ENCODE results near the gene TUBGCP4. TPM values are rescaled to one million over a fixed set of nuclear protein-coding genes. Genes with fewer than 3 reads are reported as not detected.

The TUBGCP4 gene
- total and polyA plus RNA-seq, 2 of the 4 experiments (the other 2 are of a cell fraction), result 7.9 to 12.7 TPM

DNA sequence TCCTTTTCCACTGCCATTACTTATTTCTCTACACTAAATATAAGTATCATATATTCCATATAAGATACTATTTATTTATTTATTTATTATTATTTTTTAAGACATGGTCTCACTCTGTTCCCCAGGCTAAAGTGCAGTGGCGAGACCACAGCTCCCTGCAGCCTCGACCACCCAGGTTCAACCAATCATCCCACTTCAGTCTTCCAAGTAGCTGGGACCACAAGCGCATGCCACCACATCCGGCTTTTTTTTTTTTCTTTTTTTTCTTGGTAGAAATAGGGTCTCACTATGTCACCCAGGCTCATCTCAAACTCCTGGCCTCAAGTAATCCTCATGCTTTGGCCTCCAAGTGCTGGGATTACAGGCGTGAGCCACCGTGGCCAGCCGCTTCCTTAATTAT is 65.5 kb downstream of the TUBGCP4 start:
- no TSS peak for BruUV-seq (replicated peaks)
- TF ChIP-seq RCOR1 (IDR thresholded peaks at IDR 0.05; ENCODE audit: insufficient replicate concordance, low read length) (no peak), BHLHE40 (IDR thresholded peaks at IDR 0.05; ENCODE audit: low read depth, low read length) (no peak), MXI1 (IDR thresholded peaks at IDR 0.05; ENCODE audit: borderline replicate concordance, low read depth, low read length) (no peak), ELK1 (IDR thresholded peaks at IDR 0.05; ENCODE audit: borderline replicate concordance, low read depth, low read length) (no peak), CHD1 (IDR thresholded peaks at IDR 0.05; ENCODE audit: low read depth, low read length) (no peak), MAZ (IDR thresholded peaks at IDR 0.05; ENCODE audit: borderline replicate concordance, low read depth, low read length) (no peak), CTCF (conservative IDR thresholded peaks at IDR 0.05; ENCODE audit: low read depth, low read length) (no peak), CEBPB (IDR thresholded peaks at IDR 0.05; ENCODE audit: low read depth, low read length) (no peak), POLR2A (IDR thresholded peaks at IDR 0.05; ENCODE audit: low read depth, low read length) (no peak), RFX5 (IDR thresholded peaks at IDR 0.05; ENCODE audit: low read depth, low read length) (no peak), SMC3 (IDR thresholded peaks at IDR 0.05; ENCODE audit: low read depth, low read length) (no peak), NFE2L2 (IDR thresholded peaks at IDR 0.05; ENCODE audit: low read depth, low read length) (no peak), FOS (IDR thresholded peaks at IDR 0.05; ENCODE audit: low read depth, low read length) (no peak), MAFK (IDR thresholded peaks at IDR 0.05; ENCODE audit: low read depth, low read length) (no peak), RAD21 (IDR thresholded peaks at IDR 0.05; ENCODE audit: low read length) (no peak)
- TF ChIP-seq, protein P1, sequence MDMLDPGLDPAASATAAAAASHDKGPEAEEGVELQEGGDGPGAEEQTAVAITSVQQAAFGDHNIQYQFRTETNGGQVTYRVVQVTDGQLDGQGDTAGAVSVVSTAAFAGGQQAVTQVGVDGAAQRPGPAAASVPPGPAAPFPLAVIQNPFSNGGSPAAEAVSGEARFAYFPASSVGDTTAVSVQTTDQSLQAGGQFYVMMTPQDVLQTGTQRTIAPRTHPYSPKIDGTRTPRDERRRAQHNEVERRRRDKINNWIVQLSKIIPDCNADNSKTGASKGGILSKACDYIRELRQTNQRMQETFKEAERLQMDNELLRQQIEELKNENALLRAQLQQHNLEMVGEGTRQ (IDR thresholded peaks at IDR 0.05; ENCODE audit: low read depth, low read length), result no peak
- Histone ChIP-seq H3K4me2 (ENCODE audit: low read depth, low read length) (no peak overlapping the region), H2BK20ac (ENCODE audit: low read depth, low read length) (no peak overlapping the region), H3K18ac (ENCODE audit: low read depth, low read length) (no peak overlapping the region), H3K36me3 (ENCODE audit: control insufficient read depth, insufficient read depth, low read length) (peaks cover 33% of the 10 kb centered on the region), H2BK5ac (ENCODE audit: low read depth, low read length, poor library complexity, severe bottlenecking) (no peak overlapping the region), H3K9me1 (ENCODE audit: insufficient read depth, low read length) (no peaks in the 10 kb centered on the region), H3K4ac (ENCODE audit: low read depth, low read length) (no peak overlapping the region), H3K79me1 (ENCODE audit: low read depth in 1 of 2, low read length in 2 of 2) (peaks cover 0 to 6% of the 10 kb centered on the region in 2 experiments; a peak in 1 of 4 replicates), H3K56ac (ENCODE audit: extremely low read depth, insufficient read depth, low read length) (no peak overlapping the region), H3K9me3 (ENCODE audit: control insufficient read depth, insufficient read depth, low read length) (no peaks in the 10 kb centered on the region), H2AK9ac (replicated peaks; ENCODE audit: low read depth, low read length, poor library complexity) (no peak overlapping the region), H3K14ac (replicated peaks; ENCODE audit: low read depth, low read length) (no peak overlapping the region), H2BK15ac (ENCODE audit: low read depth, low read length) (no peak overlapping the region), H4K8ac (ENCODE audit: low read depth in 2 of 2, low read length in 2 of 2) (no peak overlapping the region), H3K9ac (ENCODE audit: low read depth, low read length) (no peak overlapping the region), H3K4me1 (ENCODE audit: control insufficient read depth, insufficient read depth, low read length) (peaks cover 2% of the 10 kb centered on the region; the same call in 1 of the 2 replicates), H2AK5ac (ENCODE audit: low read depth, low read length) (no peak overlapping the region), H3K27me3 (ENCODE audit: control insufficient read depth, insufficient read depth, low read length) (no peaks in the 10 kb centered on the region), H3K27ac (ENCODE audit: insufficient read depth, low read length) (no peak overlapping the region), H4K5ac (ENCODE audit: low read depth, low read length) (no peak overlapping the region), H3K23ac (ENCODE audit: low read depth, low read length) (no peak overlapping the region), H4K20me1 (ENCODE audit: insufficient read depth, low read length) (no peaks in the 10 kb centered on the region; the same call in 1 of the 2 replicates), H2AFZ (replicated peaks; ENCODE audit: low read length, poor library complexity) (no peak overlapping the region), H2BK120ac (ENCODE audit: low read depth, low read length) (no peak overlapping the region), H3K4me3 (ENCODE audit: insufficient read depth, low read depth, low read length) (no peak overlapping the region), H4K91ac (ENCODE audit: insufficient read depth, low read depth, low read length) (no peak overlapping the region)
- ChIA-PET POLR2A (ENCODE audit: unreplicated experiment) (no interaction called here), CTCF (no interaction called here)
- WGBS, 2 experiments (ENCODE audit: extremely low coverage in 2 of 2, insufficient read length in 1 of 2), result no CpG with 5 or more reads among the region's 7 CpGs
- no peak for DNase-seq
- in situ Hi-C loops (cut with MboI; ENCODE audit: low sequenced_read_pairs), result no loop called here
- dilution Hi-C loops (cut with HindIII; ENCODE audit: low sequenced_read_pairs, unreplicated experiment), result no loop called here
- intact Hi-C loops (cut with micrococcal nuclease), result no loop called here
- no peak for ATAC-seq (ENCODE audit: low read depth)
